Astrocyte (in vitro differentiated cells and primary cell): ENCODE measurements around the gene ATP2C1.

Experiments used
- EZH2 ChIP-seq: IDR thresholded peaks from 2 replicates; pipeline ENCODE4 v1.6.1; 2012; ENCODE audit warnings: mild to moderate bottlenecking, low read length, inconsistent platforms; ENCODE audit not compliant: insufficient read depth
- TF ChIP-seq, protein P1 (sequence below): IDR thresholded peaks from 2 replicates; pipeline ENCODE4 v1.5.1; 2011; ENCODE audit warnings: low read depth, mild to moderate bottlenecking, inconsistent platforms, low read length, moderate library complexity; ENCODE audit not compliant: insufficient read depth

- TF ChIP-seq EZH2 = no peak
- TF ChIP-seq, protein P1, sequence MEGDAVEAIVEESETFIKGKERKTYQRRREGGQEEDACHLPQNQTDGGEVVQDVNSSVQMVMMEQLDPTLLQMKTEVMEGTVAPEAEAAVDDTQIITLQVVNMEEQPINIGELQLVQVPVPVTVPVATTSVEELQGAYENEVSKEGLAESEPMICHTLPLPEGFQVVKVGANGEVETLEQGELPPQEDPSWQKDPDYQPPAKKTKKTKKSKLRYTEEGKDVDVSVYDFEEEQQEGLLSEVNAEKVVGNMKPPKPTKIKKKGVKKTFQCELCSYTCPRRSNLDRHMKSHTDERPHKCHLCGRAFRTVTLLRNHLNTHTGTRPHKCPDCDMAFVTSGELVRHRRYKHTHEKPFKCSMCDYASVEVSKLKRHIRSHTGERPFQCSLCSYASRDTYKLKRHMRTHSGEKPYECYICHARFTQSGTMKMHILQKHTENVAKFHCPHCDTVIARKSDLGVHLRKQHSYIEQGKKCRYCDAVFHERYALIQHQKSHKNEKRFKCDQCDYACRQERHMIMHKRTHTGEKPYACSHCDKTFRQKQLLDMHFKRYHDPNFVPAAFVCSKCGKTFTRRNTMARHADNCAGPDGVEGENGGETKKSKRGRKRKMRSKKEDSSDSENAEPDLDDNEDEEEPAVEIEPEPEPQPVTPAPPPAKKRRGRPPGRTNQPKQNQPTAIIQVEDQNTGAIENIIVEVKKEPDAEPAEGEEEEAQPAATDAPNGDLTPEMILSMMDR = no peak
These were observed 40.7 kb downstream of the ATP2C1 start for GRCh38 chr3:130934442-130935089.
